Peyer's patch (tissue), 4 donors: Measurements from ENCODE around the gene HPSE. TPM values are rescaled to one million over a fixed set of nuclear protein-coding genes. Genes with fewer than 3 reads are reported as not detected.
"Not testable (repeated sequence)": the region's sequence is repeated elsewhere in the genome, so short reads cannot be mapped to it uniquely, and the experiment has no call there.

Experiments
- DNase-seq, 3 donors: peaks; one replicate each; pipeline ENCODE4 v3.0.0-alpha.2; 2017 to 2019
- H3K27ac ChIP-seq, 4 donors: fragments of 200-600 bp; sonication (generic); one replicate each; pipeline ENCODE4 v1.5.1; 2016 to 2019
- H3K27me3 ChIP-seq, 2 donors: fragments of 200-600 bp; sonication (generic); one replicate each; pipeline ENCODE4 v1.5.1; 2019
- H3K36me3 ChIP-seq, 3 donors: fragments of 200-600 bp; sonication (generic); one replicate each; pipeline ENCODE4 v1.5.1; 2016 to 2019
- H3K4me1 ChIP-seq, 4 donors: fragments of 200-600 bp; sonication (generic); one replicate each; pipeline ENCODE4 v1.5.1; 2016 to 2019
- H3K4me3 ChIP-seq, 4 donors: fragments of 200-600 bp; sonication (generic); 1 replicate in 3 of 4; 2 replicates in 1 of 4; pipeline ENCODE4 v1.5.1; 2016 to 2019; ENCODE audit warnings: mild to moderate bottlenecking in 1 of 4
- H3K9me3 ChIP-seq, 4 donors: fragments of 200-600 bp; sonication (generic); one replicate each; pipeline ENCODE4 v1.5.1; 2016 to 2019; ENCODE audit warnings: mild to moderate bottlenecking in 1 of 4
- CTCF ChIP-seq, 6 experiments: fragments of 450-650 bp in 4 of 6; fragments of 200-600 bp in 2 of 6; sonication (generic) in 1 of 6; IDR thresholded peaks; one replicate each; pipeline ENCODE4 v1.5.1; 2017 to 2019; ENCODE audit warnings: antibody characterized with exemption in 6 of 6, mild to moderate bottlenecking in 3 of 6, moderate library complexity in 1 of 6
- POLR2A ChIP-seq, 2 donors: fragments of 450-650 bp; IDR thresholded peaks; one replicate each; pipeline ENCODE4 v1.5.1; 2017; ENCODE audit warnings: antibody characterized with exemption in 2 of 2, mild to moderate bottlenecking in 2 of 2, moderate library complexity in 2 of 2
- total RNA-seq, 4 donors: library from RNA; depleted of rRNA; stranded (reverse); fragments of >200 nt; gene quantifications; one replicate each; pipeline ENCODE4 v1.1.0, GENCODE V29; 2016

The HPSE gene
- total RNA-seq, 4 donors from 2014 or later, result 0.83 to 3.9 (median 2.3) TPM

GRCh38 chr4:83276299-83277040, 58.2 kb downstream of the HPSE start:
- Histone ChIP-seq H3K27me3 (no peaks in the 10 kb centered on the region), H3K36me3 (peaks cover 0 to 14% (median 0%) of the 10 kb centered on the region in 3 donors), H3K27ac (no peak overlapping the region), H3K9me3 (no peaks in the 10 kb centered on the region), H3K4me1 (peaks cover 0 to 5% (median 2%) of the 10 kb centered on the region in 4 donors), H3K4me3 (no peak overlapping the region)
- no peak for DNase-seq
- no peak for TF ChIP-seq CTCF (IDR thresholded peaks at IDR 0.05)

GRCh38 chr4:83273926-83274325, 60.7 kb downstream of the HPSE start:
- not testable (repeated sequence) for H3K9me3 ChIP-seq, DNase-seq, H3K27me3 ChIP-seq, H3K4me3 ChIP-seq, H3K4me1 ChIP-seq, H3K27ac ChIP-seq
- peaks cover 0 to 31% (median 0%) of the 10 kb centered on the region in 3 donors for H3K36me3 ChIP-seq

GRCh38 chr4:83272900-83273299, 61.7 kb downstream of the HPSE start:
- no peak overlapping the region for H3K4me3 ChIP-seq
- peaks cover 0 to 3% (median 0%) of the 10 kb centered on the region in 4 donors for H3K4me1 ChIP-seq
- H3K27ac ChIP-seq, result no peak overlapping the region
- TF ChIP-seq CTCF (IDR thresholded peaks at IDR 0.05), result no peak
- no peak for TF ChIP-seq POLR2A (IDR thresholded peaks at IDR 0.05)
- no peaks in the 10 kb centered on the region for H3K9me3 ChIP-seq
- peaks cover 0 to 25% (median 0%) of the 10 kb centered on the region in 3 donors for H3K36me3 ChIP-seq
- no peaks in the 10 kb centered on the region for H3K27me3 ChIP-seq
- no peak for DNase-seq

GRCh38 chr4:83269256-83269655, 65.4 kb downstream of the HPSE start:
- no peak for DNase-seq
- H3K36me3 ChIP-seq, result peaks cover 0 to 25% (median 0%) of the 10 kb centered on the region in 3 donors
- peaks cover 0 to 3% (median 0%) of the 10 kb centered on the region in 4 donors for H3K4me1 ChIP-seq
- no peak overlapping the region for H3K27ac ChIP-seq
- H3K4me3 ChIP-seq, result no peak overlapping the region
- no peaks in the 10 kb centered on the region for H3K9me3 ChIP-seq
- TF ChIP-seq POLR2A (IDR thresholded peaks at IDR 0.05) (no peak), CTCF (IDR thresholded peaks at IDR 0.05) (no peak)
- H3K27me3 ChIP-seq, result no peaks in the 10 kb centered on the region

- DNase-seq, result no peak
- peaks cover 0 to 3% (median 0%) of the 10 kb centered on the region in 4 donors for H3K4me1 ChIP-seq
- peaks cover 0 to 25% (median 0%) of the 10 kb centered on the region in 3 donors for H3K36me3 ChIP-seq
- TF ChIP-seq CTCF (IDR thresholded peaks at IDR 0.05) (no peak), POLR2A (IDR thresholded peaks at IDR 0.05) (no peak)
- no peak overlapping the region for H3K27ac ChIP-seq
- H3K4me3 ChIP-seq, result no peak overlapping the region
- H3K9me3 ChIP-seq, result no peaks in the 10 kb centered on the region
- no peaks in the 10 kb centered on the region for H3K27me3 ChIP-seq
Measured at GRCh38 chr4:83268491-83268890, 66.2 kb downstream of the HPSE start.

GRCh38 chr4:83267830-83268475, 66.7 kb downstream of the HPSE start:
- H3K36me3 ChIP-seq, result peaks cover 0 to 24% (median 0%) of the 10 kb centered on the region in 3 donors

More at GRCh38 chr4:83267830-83268475, 66.7 kb downstream of the HPSE start:
- Histone ChIP-seq H3K9me3 (no peaks in the 10 kb centered on the region), H3K4me1 (peaks cover 0 to 1% (median under 1%) of the 10 kb centered on the region in 4 donors), H3K27me3 (no peaks in the 10 kb centered on the region), H3K27ac (no peak overlapping the region), H3K4me3 (no peak overlapping the region)
- DNase-seq, result no peak
- TF ChIP-seq CTCF (IDR thresholded peaks at IDR 0.05) (no peak), POLR2A (IDR thresholded peaks at IDR 0.05) (no peak)
